Lower lobe of right lung (tissue), 2 donors: Measurements from ENCODE around the gene LIPG. TPM values are rescaled to one million over a fixed set of nuclear protein-coding genes. Genes with fewer than 3 reads are reported as not detected.

Source experiments
- ATAC-seq, 2 donors: fragments of 200-7000 bp; cut with Tn5 transposase; one replicate each; pipeline ENCODE4 v1.9.1; 2020 to 2022; ENCODE audit warnings: mild to moderate bottlenecking in 2 of 2, moderate library complexity in 2 of 2
- DNase-seq: peaks from one replicate; pipeline ENCODE4 v3.0.0-alpha.2; 2020
- H3K27ac ChIP-seq: fragments of 200-600 bp; one replicate; pipeline ENCODE4 v1.8.0; 2022
- H3K27me3 ChIP-seq: fragments of 200-600 bp; one replicate; pipeline ENCODE4 v1.8.0; 2022; ENCODE audit warnings: low read depth
- H3K36me3 ChIP-seq: fragments of 200-600 bp; one replicate; pipeline ENCODE4 v1.8.0; 2022; ENCODE audit warnings: mild to moderate bottlenecking
- H3K4me1 ChIP-seq: fragments of 200-600 bp; one replicate; pipeline ENCODE4 v1.8.0; 2022
- H3K4me3 ChIP-seq: fragments of 200-600 bp; one replicate; pipeline ENCODE4 v1.8.0; 2022; ENCODE audit warnings: mild to moderate bottlenecking
- H3K9me3 ChIP-seq: fragments of 200-600 bp; one replicate; pipeline ENCODE4 v1.8.0; 2022
- CTCF ChIP-seq: fragments of 200-600 bp; IDR thresholded peaks from one replicate; pipeline ENCODE4 v1.8.0; 2022; ENCODE audit warnings: antibody characterized with exemption, mild to moderate bottlenecking
- intact Hi-C: fragments of 100-400 bp; cut with DNase I; formaldehyde crosslinking; loops from one replicate; pipeline ENCODE4 v1.11.0; 2022
- total RNA-seq: library from RNA; stranded (reverse); fragmentation: NEBNext Ultra II Directional; extraction: Animal tissue kit (Norgen Biotek cat#: 25700); gene quantifications from one replicate; pipeline ENCODE4 v1.2.1, GENCODE V29; 2021
- donor health status: DM: no; HTN: yes; CAD: no; lungs with severe emphysema.

Gene LIPG
- total RNA-seq, 1 donor from 2014 or later = 3.7 TPM

- DNase-seq (no peak), ATAC-seq (no peak)
- intact Hi-C loops = no loop called here
- no peaks in the 10 kb centered on the region for H3K9me3 ChIP-seq
- no peak overlapping the region for H3K27ac ChIP-seq
- H3K4me1 ChIP-seq = no peaks in the 10 kb centered on the region
- H3K36me3 ChIP-seq = no peaks in the 10 kb centered on the region
- H3K4me3 ChIP-seq = no peak overlapping the region
- H3K27me3 ChIP-seq = no peaks in the 10 kb centered on the region
- no peak for TF ChIP-seq CTCF
These were observed 55.5 kb downstream of the LIPG start for GRCh38 chr18:49617329-49617695.

- Histone ChIP-seq H3K27ac (no peak overlapping the region), H3K27me3 (no peaks in the 10 kb centered on the region), H3K36me3 (no peaks in the 10 kb centered on the region), H3K4me1 (no peaks in the 10 kb centered on the region), H3K4me3 (no peak overlapping the region), H3K9me3 (no peaks in the 10 kb centered on the region)
- intact Hi-C loops = no loop called here
- no peak for TF ChIP-seq CTCF
- no peak for ATAC-seq
- DNase-seq = no peak
These were observed 56.0 kb downstream of the LIPG start for GRCh38 chr18:49617865-49618264.

GRCh38 chr18:49618742-49619681 lies 57.2 kb downstream of the LIPG start:
- ATAC-seq (no peak), DNase-seq (no peak)
- TF ChIP-seq CTCF = no peak
- Histone ChIP-seq H3K4me1 (no peaks in the 10 kb centered on the region), H3K4me3 (no peak overlapping the region), H3K9me3 (no peaks in the 10 kb centered on the region), H3K27me3 (no peaks in the 10 kb centered on the region), H3K27ac (no peak overlapping the region), H3K36me3 (no peaks in the 10 kb centered on the region)
- intact Hi-C loops = no loop called here

GRCh38 chr18:49619801-49620200 lies 57.9 kb downstream of the LIPG start:
- H3K27ac ChIP-seq = no peak overlapping the region
- DNase-seq (no peak), ATAC-seq (no peak)
- intact Hi-C loops = no loop called here
- no peaks in the 10 kb centered on the region for H3K36me3 ChIP-seq
- no peaks in the 10 kb centered on the region for H3K27me3 ChIP-seq
- no peaks in the 10 kb centered on the region for H3K9me3 ChIP-seq
- H3K4me3 ChIP-seq = no peak overlapping the region
- H3K4me1 ChIP-seq = no peaks in the 10 kb centered on the region
- TF ChIP-seq CTCF = no peak

- Histone ChIP-seq H3K4me3 (no peak overlapping the region), H3K4me1 (no peaks in the 10 kb centered on the region), H3K36me3 (no peaks in the 10 kb centered on the region), H3K9me3 (no peaks in the 10 kb centered on the region), H3K27me3 (no peaks in the 10 kb centered on the region), H3K27ac (no peak overlapping the region)
- DNase-seq (no peak), ATAC-seq (no peak)
- intact Hi-C loops = no loop called here
- TF ChIP-seq CTCF = no peak
These were observed 59.4 kb downstream of the LIPG start for GRCh38 chr18:49621301-49621700.
